ENCODE results near the gene OGFOD3.

- TF ChIP-seq CTCF (IDR thresholded peaks at IDR 0.05; ENCODE audit: low read depth, low read length) (no peak), EZH2phosphoT487 (IDR thresholded peaks at IDR 0.05; ENCODE audit: low read depth) (no peak)
Observed at GRCh38 chr17:82375359-82376041, 42.9 kb downstream of the OGFOD3 start.
